ENCODE measurements around the gene FXYD6.

Gene FXYD6

GRCh38 chr11:117885777-117886176, 9.3 kb upstream of the FXYD6 start:
- no peak for DNase-seq (ENCODE audit: low read depth)

- no peak for DNase-seq (ENCODE audit: low read depth)
These were observed 8.5 kb upstream of the FXYD6 start for GRCh38 chr11:117884994-117885393.

GRCh38 chr11:117883063-117883462, 6.6 kb upstream of the FXYD6 start:
- DNase-seq (ENCODE audit: low read depth): no peak

- DNase-seq (ENCODE audit: low read depth): no peak
These were observed 6.0 kb upstream of the FXYD6 start for GRCh38 chr11:117882311-117882905.

- no peak for DNase-seq (ENCODE audit: low read depth)
These were observed 4.8 kb upstream of the FXYD6 start for GRCh38 chr11:117881217-117881616.

GRCh38 chr11:117879516-117880480, 3.3 kb upstream of the FXYD6 start:
- DNase-seq (ENCODE audit: low read depth): no peak

- DNase-seq (ENCODE audit: low read depth): no peak
These were observed 2.5 kb upstream of the FXYD6 start for GRCh38 chr11:117878939-117879475.

GRCh38 chr11:117878314-117878938, 2.0 kb upstream of the FXYD6 start:
- DNase-seq (ENCODE audit: low read depth): no peak

- no peak for DNase-seq (ENCODE audit: low read depth)
These were observed 794 bp upstream of the FXYD6 start for GRCh38 chr11:117877120-117877784.

- no peak for DNase-seq (ENCODE audit: low read depth)
These were observed 458 bp downstream of the FXYD6 start for GRCh38 chr11:117876059-117876340.

- DNase-seq (ENCODE audit: low read depth): peak; percentile 26
These were observed 938 bp downstream of the FXYD6 start for GRCh38 chr11:117875382-117876058.

- no peak for DNase-seq (ENCODE audit: low read depth)
These were observed 1.5 kb downstream of the FXYD6 start for GRCh38 chr11:117874910-117875381.

- DNase-seq (ENCODE audit: low read depth): no peak
These were observed 2.1 kb downstream of the FXYD6 start for GRCh38 chr11:117874253-117874909.

GRCh38 chr11:117873828-117874125, 2.7 kb downstream of the FXYD6 start:
- DNase-seq (ENCODE audit: low read depth): no peak

GRCh38 chr11:117872975-117873827, 3.3 kb downstream of the FXYD6 start:
- DNase-seq (ENCODE audit: low read depth): no peak

- no peak for DNase-seq (ENCODE audit: low read depth)
These were observed 4.0 kb downstream of the FXYD6 start for GRCh38 chr11:117872420-117872961.

GRCh38 chr11:117871784-117872183, 4.7 kb downstream of the FXYD6 start:
- DNase-seq (ENCODE audit: low read depth): no peak

GRCh38 chr11:117871160-117871559, 5.3 kb downstream of the FXYD6 start:
- DNase-seq (ENCODE audit: low read depth): no peak

GRCh38 chr11:117870103-117870952, 6.1 kb downstream of the FXYD6 start:
- no peak for DNase-seq (ENCODE audit: low read depth)
